Epidermal melanocyte (primary cell): ENCODE results near the gene ADAM17.
"Not testable (repeated sequence)": the region's sequence is repeated elsewhere in the genome, so short reads cannot be mapped to it uniquely, and the experiment has no call there.

ENCODE experiments used
- DNase-seq: peaks from one replicate; pipeline ENCODE4 v3.0.0; 2011; ENCODE audit warnings: low spot score; ENCODE audit not compliant: insufficient read length

The ADAM17 gene

GRCh38 chr2:9524291-9524690 is 31.3 kb downstream of the ADAM17 start:
- no peak for DNase-seq

DNA sequence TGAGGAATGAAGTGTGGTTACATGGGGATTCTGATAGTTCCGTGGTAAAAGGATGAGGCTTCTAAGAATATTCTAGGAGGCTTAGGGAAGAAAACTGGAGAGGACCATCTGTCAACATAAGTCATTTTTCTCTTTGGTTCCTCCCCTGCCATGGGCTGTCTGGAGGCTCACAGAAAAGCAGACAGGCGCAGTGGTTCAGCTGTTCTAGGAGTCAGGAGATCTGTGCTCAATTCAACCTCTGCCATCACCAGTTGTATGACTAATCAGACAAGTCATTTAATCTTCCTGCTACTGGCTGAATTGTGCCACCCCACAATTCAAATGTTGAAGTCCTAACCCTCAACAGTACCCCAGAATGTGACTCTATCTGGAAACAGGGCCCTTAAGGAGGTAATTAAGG is 36.4 kb downstream of the ADAM17 start:
- DNase-seq, result no peak

GRCh38 chr2:9518780-9519179 is 36.9 kb downstream of the ADAM17 start:
- DNase-seq, result no peak

GRCh38 chr2:9518163-9518562 is 37.5 kb downstream of the ADAM17 start:
- no peak for DNase-seq

GRCh38 chr2:9517118-9517782 is 38.4 kb downstream of the ADAM17 start:
- no peak for DNase-seq

DNA sequence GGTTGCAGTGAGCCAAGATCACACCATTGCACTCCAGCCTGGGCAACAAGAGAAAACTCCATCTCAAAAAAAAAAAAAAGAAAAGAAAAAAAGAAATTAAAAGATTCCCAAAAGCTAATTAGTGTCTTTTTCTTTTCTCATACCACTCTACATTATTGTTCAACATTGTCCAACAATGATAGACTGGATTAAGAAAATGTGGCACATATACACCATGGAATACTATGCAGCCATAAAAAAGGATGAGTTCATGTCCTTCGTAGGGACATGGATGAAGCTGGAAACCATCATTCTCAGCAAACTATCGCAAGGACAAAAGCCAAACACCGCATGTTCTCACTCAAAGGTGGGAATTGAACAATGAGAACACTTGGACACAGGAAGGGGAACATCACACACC is 41.7 kb downstream of the ADAM17 start:
- not testable (repeated sequence) for DNase-seq

DNA sequence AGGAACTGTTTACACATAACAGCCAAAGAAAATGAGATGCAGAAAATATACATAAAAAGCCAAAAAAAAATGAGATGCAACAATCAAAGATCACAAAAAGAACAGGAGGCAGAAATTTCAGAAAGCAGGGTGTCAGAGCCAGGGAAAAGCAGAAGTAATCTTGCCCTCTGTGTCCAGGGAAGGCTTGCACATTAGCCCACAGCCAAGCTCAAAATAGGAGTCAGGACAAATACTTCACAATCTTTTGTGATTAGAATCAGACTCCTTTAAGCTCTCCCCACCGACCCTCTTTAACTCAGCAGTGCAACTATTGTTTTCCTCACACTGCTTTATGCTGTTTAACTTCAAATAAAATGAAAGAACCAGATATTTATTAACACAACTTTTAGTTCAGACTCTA is 46.7 kb downstream of the ADAM17 start:
- no peak for DNase-seq

DNA sequence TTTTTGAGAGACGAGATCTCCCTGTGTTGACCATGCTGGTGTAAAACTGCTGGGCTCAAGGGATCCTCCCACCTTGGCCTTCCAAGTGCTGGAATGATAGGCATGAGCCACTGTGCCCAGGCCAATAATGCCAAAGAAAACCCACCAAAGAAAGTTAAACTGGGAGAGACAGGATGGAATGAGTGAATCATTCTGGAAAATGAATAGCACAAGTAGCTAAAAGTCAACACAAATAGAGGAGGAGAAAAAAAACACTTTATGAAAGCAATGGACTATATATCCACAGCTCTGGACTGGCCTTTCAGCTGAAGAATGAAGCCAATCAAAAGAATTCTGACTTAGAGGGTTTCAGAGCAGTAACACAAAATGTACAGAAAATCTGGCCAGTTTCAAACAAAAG is 57.4 kb downstream of the ADAM17 start:
- DNase-seq, result no peak

DNA sequence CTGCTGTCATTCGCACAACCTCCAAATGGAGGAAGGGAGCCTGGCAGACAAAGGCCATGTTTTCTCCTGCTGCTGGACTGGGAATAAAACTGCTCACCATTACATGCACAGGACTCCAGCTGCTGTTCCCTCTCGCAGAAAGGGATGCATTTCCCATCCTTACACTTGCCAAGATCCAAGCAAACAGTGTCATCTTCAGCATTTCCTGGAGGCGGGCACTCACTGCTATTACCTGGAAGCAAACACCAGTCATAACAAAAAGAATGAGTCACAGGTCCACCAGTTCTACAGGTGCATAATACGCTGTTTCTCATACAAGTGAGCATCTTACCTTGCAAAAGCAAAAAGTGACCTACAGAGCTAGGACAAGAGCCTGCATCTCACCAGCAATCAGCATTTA is 58.6 kb downstream of the ADAM17 start:
- DNase-seq, result no peak

DNA sequence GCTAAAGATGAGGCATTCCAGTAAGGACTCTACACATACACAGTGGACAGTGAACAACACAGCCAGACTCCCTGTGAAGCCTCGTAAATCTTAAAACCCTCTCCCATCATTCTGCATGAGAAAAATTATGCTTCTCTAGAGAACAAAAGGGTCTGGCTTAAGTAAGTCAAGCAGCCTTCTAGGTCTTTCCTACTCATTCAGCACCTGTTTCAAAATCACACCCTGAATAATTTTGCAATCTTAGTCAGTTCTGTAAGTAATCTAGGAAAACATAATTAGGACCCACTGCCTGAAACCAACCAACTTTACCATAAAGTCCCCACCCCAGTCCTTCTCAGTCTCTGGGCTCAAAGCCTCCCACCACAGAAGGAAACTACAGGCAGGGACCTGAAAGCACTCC is 61.5 kb downstream of the ADAM17 start:
- no peak for DNase-seq

DNA sequence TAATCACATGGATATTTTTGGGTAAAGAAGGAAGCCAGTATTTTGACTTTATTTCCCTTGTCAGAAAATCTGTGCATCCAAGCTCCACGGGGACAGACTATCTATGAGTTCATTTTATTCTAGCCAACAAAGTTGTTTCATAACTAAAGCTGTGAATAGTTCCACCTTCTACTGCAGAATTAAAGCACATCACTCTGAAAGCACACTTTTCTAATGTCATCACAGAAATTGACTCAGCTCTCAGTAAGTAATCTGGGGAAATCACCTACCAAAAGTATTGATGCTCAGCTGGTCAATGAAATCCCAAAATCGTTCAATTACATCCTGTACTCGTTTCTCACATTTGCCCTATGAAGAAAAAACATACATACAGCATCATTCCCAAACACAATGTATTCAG is 62.2 kb downstream of the ADAM17 start:
- no peak for DNase-seq

DNA sequence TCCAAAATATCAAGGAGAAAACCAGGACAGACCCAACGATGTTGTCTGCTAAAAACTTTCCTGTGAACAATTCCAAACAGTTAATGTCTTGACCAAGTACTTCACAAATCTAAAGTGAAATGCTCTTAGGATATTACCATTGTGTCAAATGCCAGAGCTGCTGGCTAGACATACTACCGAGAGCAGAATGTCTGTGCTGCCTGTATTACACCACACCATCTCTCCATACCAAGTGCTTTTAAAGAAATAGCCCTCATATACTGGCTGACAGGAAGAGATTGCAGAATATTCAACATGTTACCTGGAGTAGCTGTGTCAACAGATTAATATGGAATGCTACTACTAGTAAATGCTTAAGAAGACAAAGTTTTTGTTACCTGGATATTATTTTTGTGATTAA is 62.7 kb downstream of the ADAM17 start:
- no peak for DNase-seq

DNA sequence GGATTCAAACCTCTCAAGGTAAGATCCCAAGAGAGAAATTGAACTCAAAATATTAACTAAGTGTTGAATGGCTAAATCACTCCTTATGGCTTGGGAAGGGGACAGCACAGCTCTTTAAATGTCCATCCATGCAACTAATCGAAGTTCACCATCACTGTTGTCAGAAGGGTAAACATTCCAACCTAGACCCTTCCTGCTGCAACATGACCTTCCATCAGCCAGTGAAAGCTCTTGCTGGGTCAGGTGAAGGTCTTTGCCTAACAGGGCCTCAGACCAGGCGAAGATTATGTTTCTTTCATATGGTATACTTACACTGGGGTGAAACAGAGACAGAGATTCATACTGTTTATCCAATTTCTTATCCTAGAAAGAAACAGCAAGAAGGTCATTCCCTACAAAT is 64.8 kb downstream of the ADAM17 start:
- no peak for DNase-seq

- DNase-seq, result no peak
Observed at GRCh38 chr2:9488583-9489547, 66.8 kb downstream of the ADAM17 start.

DNA sequence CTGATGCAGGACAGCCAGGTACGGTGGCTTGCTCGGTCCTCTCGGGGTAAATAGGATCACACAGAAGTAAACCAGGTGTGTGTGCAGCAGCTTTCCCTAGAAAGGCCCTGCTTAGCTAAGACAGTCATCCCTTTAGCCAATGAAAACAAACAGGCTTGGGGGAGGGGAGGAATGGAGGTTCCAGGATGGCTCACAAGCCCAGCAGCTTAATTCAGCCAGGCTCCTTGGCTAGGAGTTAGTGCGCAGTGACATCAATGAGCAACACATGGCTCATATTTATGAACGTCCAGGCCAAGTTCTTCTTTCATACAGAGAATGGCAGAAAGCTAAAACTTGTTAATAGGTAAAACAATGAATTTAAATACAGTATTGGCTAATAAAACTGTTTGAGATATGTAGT is 71.1 kb downstream of the ADAM17 start:
- no peak for DNase-seq

GRCh38 chr2:9483107-9483506 is 72.5 kb downstream of the ADAM17 start:
- DNase-seq, result no peak

GRCh38 chr2:9480157-9480556 is 75.5 kb downstream of the ADAM17 start:
- no peak for DNase-seq

DNA sequence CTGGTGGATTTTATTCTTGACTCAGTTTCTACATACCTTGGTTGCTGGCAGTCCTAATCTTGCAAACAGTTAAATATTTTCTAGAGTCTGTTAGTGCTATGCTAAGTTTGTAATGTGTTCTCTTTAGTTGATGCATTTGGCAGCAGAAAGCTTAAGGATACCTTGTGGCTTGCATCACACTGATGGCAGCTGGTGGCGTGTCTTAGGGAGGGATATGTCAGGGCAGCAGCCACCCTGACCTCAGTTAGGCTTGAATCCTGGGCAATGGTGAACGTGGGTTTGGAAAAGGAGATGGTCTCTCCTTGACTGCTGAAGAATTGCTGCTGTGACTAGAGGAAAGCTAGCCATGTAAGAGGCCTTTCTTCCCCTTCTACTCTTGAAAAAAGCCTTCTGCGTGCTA is 77.1 kb downstream of the ADAM17 start:
- DNase-seq, result no peak

DNA sequence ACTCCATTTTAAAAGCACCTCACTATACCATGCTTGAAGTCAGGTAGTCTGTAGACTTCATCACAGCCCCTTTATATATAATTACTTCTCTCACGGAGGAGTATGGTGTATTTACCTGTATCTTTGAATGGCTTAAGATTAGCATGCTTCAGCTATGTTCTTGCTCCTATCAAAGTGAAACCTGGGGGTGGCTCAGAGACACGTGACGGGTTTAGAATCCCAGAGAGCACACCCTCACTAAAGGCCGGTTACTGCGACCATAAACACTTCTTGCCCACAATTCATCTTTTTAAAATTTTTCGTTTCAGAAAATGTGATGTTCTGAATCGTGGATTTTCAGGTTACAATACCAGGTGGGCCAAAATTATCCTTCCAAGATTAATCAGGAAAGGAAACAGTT is 77.7 kb downstream of the ADAM17 start:
- no peak for DNase-seq

- DNase-seq, result peak; percentile 80
Observed at GRCh38 chr2:9474361-9475057, 81.1 kb downstream of the ADAM17 start, which contains the start of gene IAH1. Gene IAH1 (plus strand): TSS chr2:9474551. CDS start chr2:9474567, 16 bp downstream.

DNA sequence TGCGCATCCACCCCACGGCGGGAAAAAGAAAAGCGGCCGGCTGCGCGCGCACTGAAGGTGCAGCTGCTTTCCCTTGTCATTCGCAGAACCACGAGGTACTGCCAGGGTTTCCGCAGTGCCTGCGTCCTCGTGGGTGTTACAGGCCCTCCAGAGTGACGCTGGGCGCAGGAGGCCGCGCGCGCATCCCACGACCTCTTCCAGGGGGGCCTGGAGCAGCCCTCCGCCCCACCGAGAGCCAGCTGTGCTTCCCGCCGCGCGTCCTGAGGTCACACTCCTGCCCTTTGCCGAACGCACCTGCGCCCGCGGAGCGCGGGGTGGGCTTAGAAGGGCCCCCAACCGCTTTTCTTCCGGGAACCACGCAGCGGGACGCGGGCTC is 81.7 kb downstream of the ADAM17 start:
- no peak for DNase-seq
